Suppressor macrophage treated with lipopolysaccharide for 4 hours (primary cell): Measurements from ENCODE around the gene PCNT.

Source experiments
- DNase-seq: peaks from one replicate; pipeline ENCODE4 v3.0.0-alpha.2; 2020

The PCNT gene

DNA sequence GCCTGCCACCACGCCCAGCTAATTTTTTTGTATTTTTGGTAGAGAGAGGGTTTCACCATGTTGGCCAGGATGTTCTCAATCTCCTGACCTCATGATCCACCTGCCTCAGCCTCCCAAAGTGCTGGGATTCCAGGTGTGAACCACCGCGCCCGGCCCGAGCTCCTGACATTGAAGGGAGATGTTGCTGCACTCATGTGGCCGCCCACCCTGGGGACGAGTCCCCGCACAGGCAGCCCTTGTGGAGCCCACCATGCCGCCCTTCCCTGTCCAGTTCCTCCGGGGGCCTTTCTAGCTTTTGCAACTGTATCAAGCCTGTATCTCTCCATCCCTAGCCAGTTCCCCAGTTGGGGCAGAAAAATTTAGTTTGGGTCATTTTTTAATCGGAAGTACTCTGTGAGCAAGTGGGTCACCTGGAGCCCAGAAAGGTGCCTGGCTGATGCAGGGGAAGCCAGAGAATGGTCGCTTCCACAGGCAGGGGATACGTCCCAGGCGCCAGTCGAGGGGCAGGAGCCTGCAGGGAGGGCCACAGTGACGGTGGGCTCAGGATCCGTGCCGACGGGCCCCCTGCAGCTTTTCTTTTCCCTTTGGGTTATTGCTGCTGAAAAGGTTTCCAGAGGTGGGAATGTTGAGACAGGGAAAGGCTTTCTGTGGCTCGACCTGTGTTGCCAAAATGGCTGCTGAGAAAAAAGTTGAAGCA lies 20.4 kb downstream of the PCNT start:
- no peak for DNase-seq

DNA sequence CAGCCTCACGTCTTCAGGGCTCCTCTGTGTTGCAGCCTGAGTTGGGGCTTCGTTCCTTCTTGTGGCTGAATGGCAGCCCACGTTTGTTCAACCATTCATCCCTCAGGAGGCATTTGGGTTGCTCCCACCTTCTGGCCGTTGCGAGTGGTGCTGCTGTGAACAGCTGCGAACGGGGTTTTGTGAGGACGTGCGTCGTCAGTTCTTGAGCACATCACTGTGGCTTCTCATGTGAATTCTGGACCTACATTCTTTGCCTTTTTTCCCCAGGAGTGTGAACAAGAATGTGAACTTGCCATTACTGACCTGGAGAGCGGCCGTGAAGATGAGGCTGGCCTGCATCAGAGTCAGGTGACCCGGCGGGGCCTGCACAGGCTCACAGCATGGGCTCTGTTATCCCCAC lies 21.9 kb downstream of the PCNT start:
- no peak for DNase-seq

DNA sequence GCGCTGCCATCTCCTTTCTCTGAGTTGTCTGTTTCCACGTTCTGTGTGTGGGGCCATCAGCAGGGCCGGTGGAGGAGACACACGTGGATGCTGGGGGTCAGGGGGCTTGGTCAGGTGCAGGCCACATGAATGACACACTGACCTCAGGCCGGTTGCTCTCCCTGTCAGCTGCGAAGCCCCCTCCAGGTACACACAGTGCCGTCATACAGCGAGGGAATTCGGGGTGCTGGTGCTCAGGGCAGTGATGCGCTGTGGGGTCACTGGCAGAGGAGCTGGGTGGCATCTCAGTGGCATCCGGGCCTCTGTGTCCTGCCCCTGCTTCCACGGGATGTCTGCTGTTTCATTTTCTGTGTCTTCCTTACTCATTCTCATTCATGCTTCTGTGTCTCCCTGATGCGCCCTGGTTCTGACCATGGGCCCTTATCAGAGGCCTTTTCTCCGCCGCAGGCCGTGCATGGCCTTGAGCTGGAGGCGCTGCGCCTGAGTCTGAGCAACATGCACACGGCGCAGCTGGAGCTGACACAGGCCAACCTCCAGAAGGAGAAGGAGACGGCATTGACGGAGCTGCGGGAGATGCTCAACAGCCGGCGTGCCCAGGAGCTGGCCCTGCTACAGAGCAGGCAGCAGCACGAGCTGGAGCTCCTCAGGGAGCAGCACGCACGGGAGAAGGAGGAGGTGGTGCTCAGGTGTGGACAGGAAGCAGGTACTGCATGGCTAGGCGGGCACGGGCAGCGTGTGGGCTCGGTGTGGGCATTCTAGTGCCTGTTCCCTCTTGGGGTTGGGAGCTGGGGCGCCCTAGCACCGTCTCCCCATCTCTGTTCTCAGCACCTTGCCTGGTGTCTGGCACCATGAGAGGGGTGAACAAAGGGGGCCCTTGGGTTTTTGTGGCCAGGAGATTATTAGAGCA lies 22.6 kb downstream of the PCNT start:
- DNase-seq, result no peak

DNA sequence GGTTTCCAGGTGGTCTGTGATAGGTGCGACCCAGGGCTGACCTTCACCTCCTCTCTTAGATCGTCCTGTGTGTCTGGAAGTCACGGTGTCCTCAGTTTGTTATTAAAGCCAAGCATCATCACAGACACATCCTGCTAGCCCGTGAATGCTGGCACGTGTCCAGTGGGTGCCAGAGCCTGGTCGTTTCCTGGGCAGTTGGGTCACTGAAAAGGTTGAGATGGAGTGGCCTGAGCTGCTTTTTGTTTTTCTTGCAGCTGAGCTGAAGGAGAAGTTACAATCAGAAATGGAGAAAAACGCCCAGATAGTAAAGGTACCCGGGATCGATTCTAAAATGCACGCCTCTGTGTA lies 23.2 kb downstream of the PCNT start:
- no peak for DNase-seq

DNA sequence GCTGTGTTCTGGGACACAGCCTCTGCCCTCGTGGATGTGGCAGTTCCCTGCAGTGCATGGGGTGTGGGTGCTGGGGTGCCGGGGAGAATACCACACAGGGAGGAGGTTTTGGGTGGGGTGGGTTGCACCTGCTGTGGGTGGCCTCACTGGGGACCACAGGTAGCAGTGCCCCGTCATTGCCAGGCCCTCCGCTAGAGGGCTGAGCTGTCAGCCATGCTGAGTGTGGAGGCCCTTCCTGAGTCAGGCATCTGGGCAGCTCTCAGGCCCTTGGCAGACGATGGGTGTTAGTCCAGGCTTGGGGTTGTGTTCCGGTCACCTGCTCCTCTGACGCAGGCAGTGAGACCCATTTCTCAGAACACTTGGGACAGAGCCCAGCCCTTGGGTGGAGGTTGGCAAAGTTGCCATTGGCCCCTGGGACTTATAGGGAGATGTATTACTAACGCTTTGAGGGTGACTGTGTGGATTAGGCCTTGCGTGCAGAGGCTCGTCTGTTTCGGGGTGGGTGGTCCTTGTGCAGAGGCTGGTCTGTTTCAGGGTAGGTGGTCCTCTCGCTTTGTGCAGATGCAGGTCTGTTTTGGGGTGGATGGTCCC lies 23.9 kb downstream of the PCNT start:
- no peak for DNase-seq

DNA sequence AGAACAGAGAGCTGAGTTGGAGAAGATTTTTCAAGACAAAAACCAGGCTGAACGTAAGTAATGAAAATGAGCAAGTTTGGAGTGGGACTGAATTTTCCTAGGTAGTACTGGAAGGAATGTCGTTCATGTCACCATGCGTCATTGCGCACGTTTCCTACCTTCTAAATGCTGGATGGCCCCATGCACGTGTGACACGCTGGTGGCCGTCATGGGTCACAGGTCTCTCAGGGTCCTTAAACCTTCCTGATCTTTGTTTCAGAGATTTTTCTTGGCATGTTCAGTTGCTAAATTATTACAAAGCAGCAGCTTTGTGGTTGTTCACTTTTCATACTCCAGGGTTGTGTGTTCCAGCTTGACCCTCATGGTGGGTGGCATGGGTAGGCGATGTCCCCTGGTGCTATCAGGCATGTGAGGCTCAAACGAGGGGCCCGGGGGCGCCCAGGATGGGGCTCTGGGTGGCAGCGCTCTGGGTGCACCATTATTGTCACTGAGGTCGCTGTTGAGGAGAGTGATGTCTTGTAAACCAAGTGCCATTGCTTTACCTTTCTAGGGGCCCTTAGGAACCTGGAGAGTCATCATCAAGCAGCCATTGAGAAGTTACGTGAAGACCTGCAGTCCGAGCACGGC lies 25.3 kb downstream of the PCNT start:
- DNase-seq, result no peak

DNA sequence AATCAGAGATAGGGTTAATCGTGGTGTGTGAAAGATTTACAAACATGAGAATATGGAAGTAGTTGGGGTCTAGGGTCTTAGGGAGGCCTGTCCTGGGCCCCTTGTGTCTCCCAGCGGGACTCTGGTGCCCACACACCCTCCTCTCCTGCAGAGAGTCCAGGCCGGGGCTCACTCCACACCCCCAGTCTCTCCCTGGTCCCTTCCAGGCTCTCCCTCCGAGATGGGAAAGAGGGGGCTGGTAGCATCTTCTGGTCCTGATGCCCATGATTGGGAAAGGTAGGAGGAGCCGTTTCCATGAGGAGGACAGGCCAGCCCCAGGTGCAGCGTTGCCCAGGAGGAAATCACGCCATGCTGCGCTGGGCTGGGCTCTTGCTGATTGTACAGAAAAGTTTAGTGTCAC lies 26.6 kb downstream of the PCNT start:
- no peak for DNase-seq

DNA sequence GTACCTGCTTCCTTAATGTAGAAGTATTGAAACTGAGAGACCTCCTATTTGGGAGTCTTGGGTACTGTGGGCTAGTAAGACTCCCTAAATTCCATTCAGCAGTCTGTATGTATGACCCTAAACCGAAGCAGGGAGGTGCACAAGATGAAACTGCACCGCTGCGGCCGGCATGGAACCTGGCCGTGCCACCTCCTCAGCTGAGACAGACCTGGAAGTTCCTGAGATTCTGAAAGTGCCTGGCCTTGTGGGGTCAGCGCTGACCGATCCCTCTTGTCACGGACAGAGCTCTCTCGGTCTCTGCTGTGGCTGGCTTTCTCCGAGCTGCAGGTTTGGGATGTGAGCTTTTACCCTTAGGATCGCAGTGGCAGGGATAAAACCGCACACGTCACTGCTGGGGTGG lies 27.0 kb downstream of the PCNT start:
- DNase-seq, result no peak

DNA sequence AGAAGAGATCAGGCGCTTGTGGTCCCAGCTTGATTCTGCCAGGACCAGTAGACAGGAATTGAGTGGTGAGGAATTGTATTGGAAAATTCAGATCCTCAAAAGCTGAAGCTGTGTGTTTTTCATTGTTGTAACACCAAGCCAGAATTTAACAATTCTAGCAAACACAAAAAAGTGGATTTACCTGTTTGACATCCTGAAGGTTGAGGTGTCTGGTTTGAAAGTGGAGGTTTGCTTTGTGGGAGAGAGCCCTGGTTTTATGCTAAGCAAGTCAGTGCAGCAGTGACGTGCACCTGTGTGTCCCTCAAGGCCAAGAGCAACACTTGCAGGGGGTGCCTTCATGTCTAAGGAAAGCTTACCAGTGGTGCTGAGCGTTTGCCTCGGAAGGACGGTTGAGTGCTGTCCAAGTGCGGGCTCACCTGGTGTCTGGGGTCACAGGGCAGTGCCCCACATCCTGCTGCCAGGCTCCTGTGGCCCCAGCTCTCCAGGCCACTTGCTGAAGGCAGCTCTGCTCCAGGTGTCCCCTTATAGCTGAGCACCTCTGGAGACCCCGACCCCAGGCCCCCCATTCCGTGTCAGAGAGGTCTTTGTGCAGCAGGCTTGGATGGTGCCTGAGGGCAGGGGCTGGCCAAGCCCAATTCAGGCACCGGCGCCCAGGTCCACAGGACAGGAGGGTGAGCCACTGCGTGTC lies 27.7 kb downstream of the PCNT start:
- no peak for DNase-seq

DNA sequence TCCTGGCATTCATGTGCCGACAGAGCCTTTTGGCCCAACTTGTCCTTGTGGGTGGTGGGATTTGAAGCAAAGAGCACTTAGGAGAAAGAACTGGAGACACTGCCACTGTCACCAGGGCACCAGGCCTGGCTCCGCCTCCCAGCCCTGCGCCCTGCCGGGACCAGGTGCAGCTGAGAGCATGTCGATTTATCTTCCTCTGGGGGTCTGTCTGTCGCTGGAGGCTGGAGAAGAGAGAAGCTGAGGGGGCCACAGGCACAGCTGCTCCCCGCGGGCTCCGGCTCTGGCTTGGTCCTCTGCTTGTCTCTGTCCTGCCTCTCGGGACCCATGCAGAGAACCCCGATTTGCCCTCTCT lies 28.2 kb downstream of the PCNT start:
- DNase-seq, result no peak

DNA sequence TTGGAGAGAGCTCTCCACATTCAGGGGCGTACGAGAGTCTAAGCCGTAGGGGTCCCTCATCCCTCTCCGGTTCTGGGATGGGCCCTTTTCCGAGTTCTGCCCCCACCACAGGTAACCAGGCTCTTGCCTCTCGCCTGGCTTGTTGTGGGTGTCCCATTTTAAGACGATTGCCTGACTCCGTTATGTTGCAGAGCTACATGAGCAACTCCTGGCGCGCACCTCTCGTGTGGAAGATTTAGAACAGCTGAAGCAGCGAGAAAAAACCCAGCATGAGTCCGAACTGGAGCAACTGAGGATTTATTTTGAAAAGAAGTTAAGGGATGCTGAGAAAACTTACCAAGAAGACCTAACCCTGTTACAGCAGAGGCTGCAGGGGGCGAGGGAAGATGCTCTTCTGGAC lies 29.0 kb downstream of the PCNT start:
- no peak for DNase-seq

DNA sequence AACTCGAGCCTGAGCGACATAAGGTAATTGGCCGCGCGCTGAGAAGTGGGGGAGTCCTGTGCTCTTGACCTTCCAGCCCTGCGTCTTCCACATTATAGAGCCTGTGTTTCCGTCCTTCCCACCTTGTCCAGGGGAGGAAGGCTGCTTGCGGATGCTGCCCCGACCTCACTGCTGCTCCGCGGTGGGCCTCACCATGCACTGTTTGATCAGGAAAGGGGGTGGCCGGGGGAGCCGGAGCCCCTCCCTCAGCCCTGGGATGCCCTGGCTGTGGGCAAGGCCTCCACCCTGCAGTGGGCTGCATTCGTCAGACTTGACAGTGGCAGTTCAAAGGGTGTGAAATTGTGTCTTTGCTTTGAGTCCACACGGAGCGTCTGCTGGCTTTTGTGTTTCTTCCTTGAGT lies 30.1 kb downstream of the PCNT start:
- DNase-seq, result no peak

DNA sequence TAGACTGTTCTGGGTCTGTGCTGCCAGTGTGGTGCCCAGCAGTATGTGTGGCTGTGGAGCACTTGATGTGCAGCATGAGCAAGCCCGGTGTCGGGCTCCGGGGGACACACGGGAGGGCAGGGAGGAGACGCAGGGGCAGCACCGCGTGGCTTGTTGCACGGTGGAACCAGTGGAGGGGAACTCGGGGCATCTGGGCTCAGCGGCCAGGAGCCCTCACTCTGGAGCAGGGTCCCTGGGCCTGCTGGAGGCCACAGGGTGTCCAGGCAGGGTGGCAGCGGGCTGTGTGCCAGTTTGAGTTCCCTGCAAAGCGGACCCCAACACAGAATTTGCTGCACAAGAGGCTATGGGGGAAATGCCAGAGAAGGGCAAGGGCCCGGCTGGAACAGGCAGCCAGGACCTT lies 30.6 kb downstream of the PCNT start:
- DNase-seq, result no peak

DNA sequence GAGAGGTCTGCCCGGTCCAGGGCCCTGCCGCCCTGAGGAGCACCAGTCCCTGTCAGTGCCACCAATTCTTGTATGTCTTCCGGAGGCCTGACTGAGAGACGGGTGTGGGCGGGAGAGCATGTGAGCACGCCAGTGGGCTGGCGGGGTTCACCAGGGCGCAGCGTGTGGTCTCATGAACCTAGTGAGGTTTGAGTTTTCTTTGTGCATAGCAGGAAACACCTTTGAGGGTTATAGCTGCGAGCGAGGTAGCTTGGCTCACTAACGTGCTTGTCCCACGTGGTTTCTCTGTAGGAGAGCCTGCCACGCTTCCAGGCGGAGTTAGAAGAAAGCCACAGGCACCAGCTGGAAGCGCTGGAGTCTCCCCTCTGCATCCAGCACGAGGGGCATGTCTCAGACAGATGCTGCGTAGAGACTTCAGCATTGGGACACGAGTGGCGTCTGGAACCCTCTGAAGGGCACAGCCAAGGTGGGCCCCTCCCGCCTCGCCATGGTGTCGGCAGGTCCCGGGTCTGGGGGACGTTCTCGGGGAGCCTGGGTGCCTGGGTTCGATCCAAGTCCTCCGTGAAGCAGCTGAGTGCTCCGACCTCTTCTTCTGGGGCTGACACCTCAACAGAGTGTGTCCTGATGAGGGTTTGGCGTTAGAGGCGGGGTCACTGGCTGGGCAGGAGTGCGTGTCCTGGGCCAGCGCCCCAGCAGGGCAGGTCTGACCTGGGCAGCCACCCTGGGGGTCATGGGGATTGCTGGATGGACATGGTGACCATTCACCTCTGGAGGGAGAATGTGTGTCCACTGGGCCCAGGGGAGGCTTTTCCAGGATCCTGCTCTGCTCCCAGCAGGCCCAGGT lies 31.4 kb downstream of the PCNT start:
- no peak for DNase-seq

DNA sequence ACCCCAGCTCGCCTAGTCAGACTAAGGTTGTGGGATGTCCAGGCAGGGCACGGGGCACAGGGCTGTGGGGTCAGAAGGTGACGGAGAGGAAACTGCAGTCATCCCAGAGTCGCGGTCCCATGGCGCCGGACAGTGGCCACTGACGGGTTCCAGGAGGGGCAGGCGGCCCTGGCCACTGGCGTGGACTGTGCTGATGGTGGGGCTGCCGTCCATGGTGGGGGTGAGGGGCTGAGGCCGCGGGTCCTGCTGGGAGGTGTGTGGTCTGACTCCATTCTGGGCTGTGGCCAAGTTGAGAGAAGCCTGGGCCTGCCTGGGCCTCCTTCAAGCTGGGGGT lies 32.0 kb downstream of the PCNT start:
- DNase-seq, result no peak

DNA sequence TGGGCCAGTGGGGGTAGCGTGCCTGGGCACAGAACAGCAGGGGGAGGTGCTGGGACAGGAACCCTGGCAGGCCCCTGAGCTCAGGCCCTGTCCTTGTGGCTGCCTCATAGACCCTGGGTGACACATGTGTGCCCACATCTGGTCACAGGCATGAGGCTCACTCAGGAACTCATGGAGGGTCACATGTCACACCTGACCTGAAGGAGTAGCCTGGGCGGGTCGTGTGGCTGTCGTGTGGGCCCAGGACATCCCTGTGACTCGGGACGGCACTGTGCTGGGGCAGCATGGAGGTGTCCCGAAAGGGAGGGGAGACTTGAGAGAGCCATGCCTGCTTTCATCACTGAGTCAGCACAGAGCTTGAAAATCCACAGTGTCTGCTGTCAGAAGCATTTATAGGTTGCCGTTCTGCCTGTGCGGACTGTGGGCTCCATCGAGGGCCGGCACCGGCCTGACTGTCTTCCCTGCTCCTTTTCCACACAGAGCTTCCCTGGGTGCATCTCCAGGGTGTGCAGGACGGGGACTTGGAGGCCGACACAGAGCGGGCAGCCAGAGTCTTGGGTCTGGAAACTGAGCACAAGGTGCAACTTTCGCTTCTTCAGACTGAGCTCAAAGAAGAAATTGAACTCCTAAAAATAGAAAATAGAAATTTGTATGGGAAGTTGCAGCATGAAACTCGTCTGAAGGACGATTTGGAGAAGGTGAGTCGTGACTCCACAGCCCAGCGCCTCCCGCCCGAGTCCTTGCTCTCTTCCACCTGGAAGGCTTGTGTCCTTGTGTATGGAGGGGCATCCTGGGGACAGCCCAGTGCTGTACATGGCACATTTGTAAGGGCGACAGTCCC lies 32.8 kb downstream of the PCNT start:
- DNase-seq, result no peak

DNA sequence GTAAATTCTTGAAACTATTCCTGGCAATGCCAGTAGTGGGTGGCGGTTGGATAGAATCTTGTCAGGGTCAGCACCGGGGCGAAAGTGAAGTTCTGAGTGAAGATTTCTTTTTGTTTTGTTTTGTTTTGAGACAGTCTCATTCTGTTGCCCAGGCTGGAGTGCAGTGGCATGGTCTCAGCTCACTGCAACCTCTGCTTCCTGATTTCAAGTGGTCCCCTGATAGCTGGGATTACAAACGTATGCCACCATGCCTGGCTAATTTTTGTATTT lies 33.3 kb downstream of the PCNT start:
- DNase-seq, result no peak

DNA sequence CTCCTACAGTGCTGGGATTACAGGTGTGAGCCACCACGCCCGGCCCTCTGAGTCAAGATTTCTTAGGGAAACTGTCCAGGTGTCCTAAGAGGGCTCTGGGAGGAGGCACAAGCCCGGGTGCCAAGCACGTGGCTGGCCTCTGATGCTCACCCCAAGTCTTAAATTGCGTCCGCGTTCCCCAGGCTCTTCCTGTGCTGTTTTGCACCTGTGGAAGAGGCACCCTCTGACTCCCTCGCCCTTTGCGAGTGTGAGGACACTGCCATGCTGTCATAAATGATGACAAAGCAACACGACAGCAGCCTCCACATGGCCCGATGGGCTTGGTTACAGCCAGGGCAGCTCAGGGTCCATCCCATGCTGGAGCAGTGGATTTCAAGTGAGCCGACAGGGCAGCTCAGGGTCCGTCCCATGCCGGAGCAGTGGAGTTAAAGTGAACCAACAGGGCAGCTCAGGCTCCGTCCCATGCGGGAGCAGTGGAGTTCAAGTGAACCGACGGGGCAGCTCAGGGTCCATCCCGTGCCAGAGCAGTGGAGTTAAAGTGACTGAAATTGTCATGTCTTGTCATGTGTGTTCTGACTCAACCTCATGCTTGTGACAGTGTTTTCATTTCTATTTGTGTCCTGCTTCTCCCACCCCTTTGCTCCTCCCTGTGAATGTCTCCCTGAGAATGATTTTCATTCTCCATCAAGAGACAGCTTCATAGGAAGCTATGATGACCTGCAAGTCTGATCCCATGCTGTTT lies 33.9 kb downstream of the PCNT start:
- no peak for DNase-seq

DNA sequence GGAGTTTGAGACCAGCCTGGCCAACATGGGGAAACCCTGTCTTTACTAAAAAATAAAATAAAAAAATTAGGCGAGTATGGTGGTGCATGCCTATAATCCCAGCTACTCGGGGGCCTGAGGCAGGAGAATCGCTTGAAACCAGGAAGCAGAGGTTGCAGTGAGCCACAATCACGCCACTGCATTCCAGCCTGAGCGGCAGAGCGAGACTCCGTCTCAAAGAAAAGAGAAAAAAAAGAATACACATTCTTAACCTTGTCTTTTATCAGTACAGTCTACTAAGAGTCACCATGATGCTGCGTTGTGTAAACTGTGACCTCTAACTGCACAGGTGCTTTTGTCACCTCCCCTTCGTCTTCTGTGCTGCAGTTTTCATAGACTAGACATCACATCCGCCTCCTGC lies 37.2 kb downstream of the PCNT start:
- no peak for DNase-seq

DNA sequence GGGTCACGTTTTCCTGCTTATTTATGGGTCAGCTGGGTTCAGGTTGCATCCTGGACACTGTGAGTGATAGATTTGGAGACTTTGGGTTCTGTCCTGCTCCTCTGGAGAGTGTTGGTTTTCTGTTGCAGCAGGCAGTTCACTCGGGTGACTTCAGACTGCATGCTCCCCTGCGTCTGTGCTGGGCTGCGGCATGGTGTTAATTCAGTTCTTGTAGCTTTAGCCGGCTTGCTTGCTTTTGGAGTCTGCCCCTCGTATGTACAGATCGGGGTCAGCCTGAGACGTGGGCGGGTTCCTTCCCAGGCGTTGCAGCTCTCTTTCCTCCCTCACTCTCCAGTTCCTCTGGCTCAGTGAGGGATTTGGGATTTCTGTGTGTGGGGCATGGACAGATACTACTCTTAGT lies 38.0 kb downstream of the PCNT start:
- no peak for DNase-seq

DNA sequence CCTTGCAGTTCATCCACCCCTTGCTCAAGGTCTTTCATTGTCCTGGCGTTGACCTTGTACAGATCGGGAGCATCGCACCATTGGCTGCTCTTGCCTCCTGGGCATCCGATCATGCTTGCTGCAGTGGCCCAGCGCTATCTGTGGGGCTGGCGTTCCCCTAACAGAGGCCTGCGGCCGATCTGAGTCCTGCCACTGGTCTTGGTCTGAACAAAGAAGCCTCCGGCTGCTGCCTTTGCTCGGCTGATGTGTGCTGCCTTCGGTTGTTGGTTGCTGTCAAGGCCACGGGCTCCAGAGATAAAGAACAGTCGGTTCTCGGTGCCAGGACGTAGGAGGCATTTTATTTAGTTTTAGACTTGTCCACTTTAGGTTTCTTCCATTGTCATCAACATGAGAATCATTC lies 39.0 kb downstream of the PCNT start:
- no peak for DNase-seq
